GM19468 (cell line): ENCODE results near the gene PFKL.

ENCODE experiments used
- ATAC-seq: cut with Tn5 transposase; IDR thresholded peaks from one replicate; pipeline ENCODE4 v1.9.1; 2021; ENCODE audit warnings: mild to moderate bottlenecking, moderate library complexity, moderate number of reproducible peaks; ENCODE audit not compliant: unreplicated experiment; ENCODE audit errors: extremely low read depth

The PFKL gene

GRCh38 chr21:44374601-44375280 is 74.9 kb downstream of the PFKL start:
- no peak for ATAC-seq

DNA sequence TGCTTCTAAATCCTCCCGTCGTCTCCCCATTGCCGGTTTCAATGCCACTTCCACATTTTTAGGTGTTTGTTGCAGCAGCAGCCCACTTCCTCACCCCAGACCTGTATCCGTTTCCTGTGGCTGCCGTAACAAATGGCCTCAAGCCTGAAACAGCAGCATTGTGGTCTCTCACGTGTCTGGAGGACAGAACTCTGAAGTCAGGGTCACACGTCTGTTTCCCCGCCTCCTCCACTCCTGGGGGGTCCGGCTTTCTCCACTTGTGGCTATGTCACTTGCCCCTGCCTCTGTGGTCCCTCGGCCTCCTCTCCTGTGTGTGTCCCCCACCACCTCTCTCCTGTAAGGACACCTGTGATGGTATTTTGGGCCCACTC is 75.4 kb downstream of the PFKL start:
- ATAC-seq, result no peak

- no peak for ATAC-seq
Measured at GRCh38 chr21:44375761-44376241, 75.9 kb downstream of the PFKL start.

- ATAC-seq, result no peak
Measured at GRCh38 chr21:44376606-44377005, 76.8 kb downstream of the PFKL start.
